T47D (cell line): ENCODE data around the gene HINFP.
"Not testable (repeated sequence)": the region's sequence is repeated elsewhere in the genome, so short reads cannot be mapped to it uniquely, and the experiment has no call there.

Experiments
- DNase-seq, 2 experiments: peaks; one replicate each; pipeline versions ENCODE4 v3.0.0 to v3.0.0-alpha.2; 2011 to 2012; ENCODE audit warnings: low read depth in 1 of 2, low spot score in 1 of 2
- JUND ChIP-seq: IDR thresholded peaks from 2 replicates; pipeline ENCODE4 v1.6.1; 2012; ENCODE audit warnings: low read depth
- in situ Hi-C: cut with HindIII; loops from 2 replicates; pipeline ENCODE4 v1.10.0; 2016; ENCODE audit warnings: low sequenced_read_pairs, low pct_unique_long_range_greater_than_20kb

The HINFP gene

DNA sequence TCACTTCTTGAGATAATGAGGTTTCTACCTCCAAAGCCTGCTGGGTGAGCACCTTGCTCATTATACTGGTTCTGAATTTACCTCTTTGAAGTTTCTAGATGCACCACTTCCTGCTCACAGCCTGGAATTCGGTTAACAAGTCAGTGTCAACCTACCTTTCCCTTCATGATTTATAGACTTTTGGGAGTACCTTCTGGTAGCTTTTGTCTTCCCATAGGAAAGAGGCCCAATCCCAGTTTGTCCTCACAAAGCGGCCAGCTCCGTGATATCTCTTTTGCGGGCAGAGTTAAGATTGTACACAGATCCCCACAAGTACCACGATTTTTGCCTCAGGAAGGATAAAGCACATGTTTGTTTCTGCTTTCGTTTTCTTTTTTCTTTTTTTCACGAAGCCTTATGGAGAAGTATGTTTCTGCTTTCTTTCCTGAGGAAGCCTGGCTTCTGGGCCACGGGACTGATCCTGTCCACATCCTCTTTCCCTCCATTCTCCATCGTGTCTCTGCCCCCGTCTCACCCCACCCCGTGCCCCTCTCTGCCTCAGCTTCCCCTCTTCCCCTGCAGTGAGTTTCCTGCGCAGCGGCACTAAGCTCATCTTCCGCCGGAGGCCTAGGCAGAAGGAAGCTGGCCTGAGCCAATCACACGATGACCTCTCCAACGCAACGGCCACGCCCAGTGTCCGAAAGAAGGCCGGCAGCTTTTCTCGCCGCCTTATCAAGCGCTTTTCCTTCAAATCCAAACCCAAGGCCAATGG lies 5.7 kb upstream of the HINFP start:
- no peak for TF ChIP-seq JUND
- in situ Hi-C loops, result no loop called here
- no peak for DNase-seq

DNA sequence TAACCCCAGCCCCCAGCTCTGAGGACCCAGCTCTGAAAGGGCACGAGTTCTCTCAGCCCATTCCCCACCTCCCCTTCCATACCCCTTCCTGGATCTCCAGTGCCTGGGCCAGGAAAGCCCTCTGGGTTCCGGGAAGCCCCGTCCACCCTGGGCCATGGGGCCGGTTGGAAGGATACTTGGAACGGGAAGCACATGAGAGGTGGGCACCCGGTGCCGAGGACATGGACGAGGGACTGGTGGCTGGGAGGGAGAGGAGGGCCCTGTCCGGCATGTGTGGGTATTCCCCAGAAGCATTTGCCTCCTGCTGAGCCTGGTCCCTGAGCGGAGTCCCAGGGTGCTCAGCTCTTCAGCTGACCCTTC lies 5.2 kb upstream of the HINFP start:
- in situ Hi-C loops, result no loop called here
- DNase-seq, result no peak
- no peak for TF ChIP-seq JUND

DNA sequence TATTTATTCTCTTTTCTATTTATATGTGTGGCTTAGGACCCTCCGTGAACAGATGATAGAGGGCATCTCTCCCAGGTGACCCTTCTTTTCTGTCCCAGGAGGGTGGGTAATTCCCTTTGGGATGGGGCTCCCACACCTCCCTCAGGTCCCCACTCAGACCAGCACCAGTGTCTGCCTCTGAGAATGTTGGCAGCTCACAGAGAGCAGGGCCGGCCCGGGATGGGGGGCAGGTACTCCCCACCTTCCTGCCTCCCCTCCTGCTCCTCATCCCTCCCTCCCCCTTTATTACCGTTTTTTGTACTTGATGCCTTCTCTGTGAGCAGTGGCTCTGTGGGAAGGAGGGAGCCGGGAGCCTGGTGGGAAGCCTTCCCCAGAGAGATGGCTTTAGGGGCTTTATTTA lies 4.8 kb upstream of the HINFP start:
- no peak for DNase-seq
- in situ Hi-C loops, result no loop called here
- no peak for TF ChIP-seq JUND

DNA sequence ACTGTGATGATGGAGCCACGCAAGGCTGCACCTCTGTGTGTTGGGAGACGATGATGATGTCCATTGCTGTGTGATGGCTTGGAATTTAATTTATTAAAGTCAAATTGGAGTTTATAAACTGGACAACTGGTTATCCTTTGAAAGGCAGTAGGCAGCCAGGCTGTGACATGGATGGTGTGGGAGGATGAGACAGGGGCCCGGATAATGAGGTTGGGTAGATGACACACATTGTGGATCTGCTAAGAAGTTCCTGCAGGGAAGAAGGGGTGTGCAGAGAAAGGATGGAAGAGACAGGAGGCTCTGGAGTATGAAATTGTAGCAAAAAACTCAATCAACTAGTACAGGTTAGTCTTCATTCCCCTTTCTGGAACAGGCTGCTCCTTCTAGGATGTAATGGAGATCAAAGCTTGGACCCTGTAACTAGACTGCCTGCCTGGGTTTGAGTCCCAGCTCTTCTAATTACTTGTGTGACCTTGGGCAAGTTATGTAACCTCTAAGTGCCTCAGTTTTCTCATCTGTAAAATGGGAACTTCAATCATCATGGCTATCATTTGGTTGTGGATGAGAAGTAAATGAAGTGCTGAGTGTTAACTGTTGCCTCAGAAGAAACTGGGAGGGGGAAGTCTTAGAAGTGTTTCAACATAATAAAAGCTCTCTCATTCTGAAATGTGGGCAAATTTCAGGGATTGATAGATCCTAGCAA lies 4.2 kb upstream of the HINFP start:
- DNase-seq, result no peak
- in situ Hi-C loops, result no loop called here
- no peak for TF ChIP-seq JUND

DNA sequence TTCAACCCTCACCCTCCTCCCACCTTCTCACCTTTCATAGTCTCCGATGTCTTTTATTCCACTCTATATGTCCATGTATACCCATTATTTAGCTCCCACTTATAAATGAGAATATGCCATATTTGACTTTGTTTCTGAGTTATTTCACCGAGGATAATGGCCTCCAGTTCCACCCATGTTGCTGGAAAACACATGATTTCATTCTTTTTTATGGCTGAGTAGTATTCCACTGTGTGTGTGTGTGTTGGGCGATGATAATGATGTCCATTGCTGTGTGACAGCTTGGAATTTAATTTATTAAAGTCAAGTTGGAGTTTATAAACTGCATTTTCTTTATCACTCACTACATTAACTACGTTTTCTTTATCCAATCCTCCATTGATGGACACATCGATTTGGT lies 3.2 kb upstream of the HINFP start:
- DNase-seq, result no peak
- in situ Hi-C loops, result no loop called here
- no peak for TF ChIP-seq JUND

DNA sequence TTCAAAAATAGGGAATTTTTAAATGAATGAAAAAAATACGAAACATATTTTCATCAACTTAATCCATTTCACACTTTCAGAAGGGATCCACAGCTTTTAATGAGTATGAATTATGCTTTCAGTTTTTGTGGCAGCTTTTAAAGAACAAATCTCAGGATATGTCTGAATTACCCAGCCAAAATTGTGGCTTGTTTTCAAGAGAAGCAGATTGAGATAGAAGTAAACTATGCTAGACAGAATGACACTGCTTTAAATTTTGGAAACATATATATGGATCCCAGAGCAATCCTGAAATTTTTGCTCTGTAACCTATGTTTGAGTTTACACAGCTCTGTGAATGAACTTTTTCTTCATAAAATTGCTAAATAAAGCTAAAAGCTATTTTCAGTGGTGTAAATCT lies 2.4 kb upstream of the HINFP start:
- no peak for DNase-seq
- no peak for TF ChIP-seq JUND
- in situ Hi-C loops, result no loop called here

DNA sequence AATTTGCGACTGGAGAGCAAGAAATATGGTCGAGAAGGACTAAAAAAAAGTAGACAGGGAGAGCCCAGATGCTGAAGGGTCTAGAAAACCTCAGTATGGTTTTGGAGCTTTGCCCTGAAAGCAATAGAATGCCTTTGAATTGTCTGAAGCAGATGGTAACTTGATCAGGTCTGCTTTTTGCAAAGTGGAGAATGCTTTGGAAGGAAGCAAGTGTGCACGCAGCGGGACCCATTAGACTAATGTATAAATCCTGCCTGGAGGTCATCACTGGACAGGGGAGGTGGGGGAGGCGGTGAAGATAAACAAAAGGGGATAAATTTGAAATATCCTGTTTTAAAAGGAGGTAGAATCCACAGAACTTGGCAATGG lies 757 bp upstream of the HINFP start:
- in situ Hi-C loops, result no loop called here
- no peak for DNase-seq

DNA sequence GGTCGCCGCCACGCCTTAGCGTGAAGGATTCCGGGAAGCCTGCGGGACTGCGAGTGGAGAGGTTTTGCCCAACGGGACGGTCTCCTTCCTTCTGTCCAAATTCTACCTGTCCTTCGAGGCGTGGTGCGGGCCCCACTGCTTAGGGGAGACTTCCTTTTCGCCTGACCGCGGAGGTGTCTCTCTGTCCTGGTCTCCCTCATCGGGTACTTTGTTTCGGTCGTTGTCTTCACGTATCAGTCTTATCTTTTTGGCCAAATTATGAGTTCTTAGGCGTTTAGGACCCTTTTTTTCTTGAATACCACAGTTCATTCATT lies 388 bp downstream of the HINFP start:
- in situ Hi-C loops, result no loop called here
- peak in 1 of 2 experiments; percentile 33 for DNase-seq
- no peak for TF ChIP-seq JUND

More for the DNA sequence above, 757 bp upstream of the HINFP start:
- TF ChIP-seq JUND, result no peak

DNA sequence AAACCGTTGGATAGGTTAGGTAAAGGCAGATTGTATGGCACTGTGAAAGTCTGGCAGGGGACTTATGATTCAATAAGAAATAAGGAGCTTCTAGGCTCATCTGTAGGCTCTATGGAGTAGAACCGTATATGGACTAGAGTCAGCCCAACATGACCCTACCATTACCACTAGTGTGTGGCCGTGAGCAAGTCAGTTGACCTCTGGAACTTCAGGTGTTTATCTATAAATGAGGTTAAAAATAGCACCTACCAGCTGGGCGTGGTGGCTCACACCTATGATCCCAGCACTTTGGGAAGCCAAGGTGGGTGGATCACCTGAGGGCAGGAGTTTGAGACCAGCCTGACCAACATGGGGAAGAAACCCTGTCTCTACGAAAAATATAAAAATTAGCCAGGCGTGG lies 4.4 kb downstream of the HINFP start:
- DNase-seq, result no peak
- no peak for TF ChIP-seq JUND
- in situ Hi-C loops, result no loop called here

DNA sequence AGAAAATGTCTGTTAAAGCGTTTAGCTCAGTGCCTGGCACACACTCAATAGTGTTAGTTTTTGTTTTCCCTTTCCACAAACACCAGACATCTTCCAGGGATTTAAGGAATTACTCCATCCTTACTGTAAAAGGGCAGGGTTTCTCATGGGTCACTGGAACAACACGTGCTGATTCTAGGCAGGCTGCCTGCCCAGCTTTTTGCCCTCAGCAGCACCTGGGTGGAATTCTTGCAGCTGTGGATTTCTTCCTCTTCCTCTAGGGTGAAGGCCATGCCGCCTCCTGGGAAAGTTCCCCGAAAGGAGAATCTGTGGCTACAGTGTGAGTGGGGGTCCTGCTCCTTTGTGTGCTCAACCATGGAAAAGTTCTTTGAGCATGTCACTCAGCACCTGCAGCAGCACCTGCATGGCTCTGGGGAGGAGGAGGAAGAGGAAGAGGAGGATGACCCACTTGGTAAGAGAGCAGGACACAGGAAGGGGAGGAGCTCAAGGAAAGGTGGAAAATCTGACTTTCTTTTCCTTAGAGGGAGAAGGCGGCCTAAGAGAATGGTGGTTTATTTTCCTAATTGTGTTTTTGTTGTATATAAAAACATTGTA lies 5.4 kb downstream of the HINFP start:
- TF ChIP-seq JUND, result no peak
- peak in 1 of 2 experiments; percentile 37 for DNase-seq
- in situ Hi-C loops, result no loop called here

DNA sequence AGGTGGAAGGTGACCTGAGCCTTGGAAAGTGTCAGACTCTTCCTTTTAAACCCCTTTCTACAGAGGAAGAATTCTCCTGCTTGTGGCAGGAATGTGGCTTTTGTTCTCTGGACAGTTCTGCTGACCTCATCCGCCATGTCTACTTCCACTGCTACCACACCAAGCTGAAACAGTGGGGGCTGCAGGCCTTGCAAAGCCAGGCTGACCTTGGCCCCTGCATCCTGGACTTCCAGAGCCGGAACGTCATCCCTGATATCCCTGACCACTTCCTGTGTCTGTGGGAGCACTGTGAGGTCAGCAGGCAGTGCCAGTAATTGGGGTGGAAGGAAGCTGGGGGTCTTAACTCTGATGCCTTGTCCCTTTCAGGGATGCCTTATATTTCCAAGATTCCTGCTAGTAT lies 9.3 kb downstream of the HINFP start:
- DNase-seq, result no peak
- no peak for TF ChIP-seq JUND
- in situ Hi-C loops, result no loop called here

DNA sequence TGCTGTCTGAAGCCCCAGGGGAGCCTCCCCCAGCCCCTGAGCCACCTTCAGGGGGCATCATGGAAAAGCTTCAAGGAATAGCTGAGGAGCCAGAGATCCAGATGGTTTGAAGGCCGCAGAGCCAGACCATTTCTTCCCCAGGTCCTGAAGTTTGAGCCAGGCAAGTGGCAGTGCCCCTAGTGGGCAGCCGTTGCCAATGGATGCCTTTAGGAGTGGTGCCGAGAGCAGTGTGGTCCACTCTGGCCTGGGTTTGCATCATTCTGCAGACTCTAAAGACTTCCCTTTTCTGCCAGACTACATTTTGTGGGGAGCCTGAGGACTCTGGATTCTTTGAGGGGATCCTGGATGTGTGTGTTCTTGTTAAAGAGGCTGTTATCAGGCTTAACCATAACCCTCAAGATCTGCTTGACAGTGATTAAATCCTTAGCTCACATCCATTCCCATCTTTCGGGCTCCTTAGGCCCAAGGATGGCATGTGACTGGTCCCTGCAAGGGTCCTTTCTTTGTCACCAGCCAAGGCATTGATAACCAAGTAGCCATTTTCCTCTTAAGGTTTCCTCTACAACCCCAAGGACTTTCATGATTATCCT lies 13.1 kb downstream of the HINFP start:
- in situ Hi-C loops, result no loop called here
- DNase-seq, result peak; percentile 52 to 57
- TF ChIP-seq JUND, result no peak

DNA sequence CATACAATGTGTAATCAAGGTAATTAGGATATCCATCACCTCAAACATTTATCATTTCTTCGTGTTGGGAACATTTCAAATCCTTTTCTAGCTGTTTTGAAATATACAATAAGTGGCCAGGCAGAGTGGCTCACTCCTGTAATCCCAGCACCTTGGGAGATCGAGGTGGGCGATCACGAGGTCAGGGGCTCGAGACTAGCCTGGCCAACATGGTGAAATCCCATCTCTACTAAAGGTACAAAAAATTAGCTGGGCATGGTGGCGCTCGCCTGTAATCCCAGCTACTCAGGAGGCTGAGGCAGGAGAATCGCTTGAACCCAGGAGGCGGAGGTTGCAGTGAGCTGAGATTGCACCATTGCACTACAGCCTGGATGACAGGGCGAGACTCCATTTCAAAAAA lies 17.9 kb downstream of the HINFP start:
- DNase-seq, in situ Hi-C loops: not testable (repeated sequence)
